Measurements from ENCODE around the gene ATP5F1E. TPM values are rescaled to one million over a fixed set of nuclear protein-coding genes. Genes with fewer than 3 reads are reported as not detected.

Gene ATP5F1E
- total and polyA plus RNA-seq, 9 of the 15 experiments (the other 6 are each of a cell fraction or from before 2014, with no cell fraction given): 60.3 to 162 (median 113) TPM

- Histone ChIP-seq H2AFZ (ENCODE audit: low read depth, low read length) (peak overlapping the region; percentile 54; the same call in 1 of the 2 replicates), H3K4me1 (replicated peaks in 1 of 2; ENCODE audit: control insufficient read depth in 2 of 2, insufficient read depth in 2 of 2, low read length in 2 of 2) (peaks cover 83 to 89% of the 10 kb centered on the region in 2 experiments), H3K36me3 (ENCODE audit: control insufficient read depth, insufficient read depth, low read length) (peaks cover 3% of the 10 kb centered on the region; the same call in 1 of the 3 replicates), H3K27me3 (ENCODE audit: control insufficient read depth in 2 of 2, insufficient read depth in 2 of 2, low read length in 2 of 2) (no peaks in the 10 kb centered on the region), H3K9me3 (replicated peaks; ENCODE audit: control insufficient read depth, insufficient read depth, low read depth, low read length) (no peaks in the 10 kb centered on the region), H3K9me1 (ENCODE audit: control insufficient read depth, insufficient read depth, low read length) (no peaks in the 10 kb centered on the region), H3K79me2 (ENCODE audit: control insufficient read depth, insufficient read depth, low read length) (peaks cover 4% of the 10 kb centered on the region; the same call in 2 of the 3 replicates), H3K27ac (ENCODE audit: extremely low read depth, low read depth, low read length) (peak overlapping the region; percentile 27; the same call in 2 of the 3 replicates), H3K4me2 (ENCODE audit: insufficient read depth, low read length) (peak overlapping the region; percentile 44), H3K9ac (ENCODE audit: insufficient read depth in 1 of 2, low read depth in 2 of 2, low read length in 2 of 2) (peak overlapping the region; percentile 32; a peak in 3 of 4 replicates), H4K20me1 (replicated peaks; ENCODE audit: control insufficient read depth, insufficient read depth, low read length) (no peaks in the 10 kb centered on the region), H3K4me3 (no peak overlapping the region)
- no peak for DNase-seq (ENCODE audit: extremely low read depth in 1 of 4, low spot score in 3 of 4)
- FAIRE-seq: peak; percentile 61
- 11% methylated on average over 11 of the region's 13 CpGs for WGBS (ENCODE audit: insufficient coverage, low coverage, missing lambda C conversion rate)
- CTCF ChIA-PET (ENCODE audit: low intra/inter-chr PET ratio): no interaction called here
- POLR2A ChIA-PET: interaction anchor here (1.4 kb wide), 1 partner anchor 18 kb away, joined by 3 read pairs; the partner anchor contains the start of gene ATP5F1E
- peak; percentile 2; the same call in 2 of the 3 replicates for ATAC-seq
- in situ Hi-C loops (cut with MboI): no loop called here
- intact Hi-C loops (cut with micrococcal nuclease): no loop called here
- BruUV-seq (replicated peaks): no TSS peak
- TF ChIP-seq C11orf30 (IDR thresholded peaks at IDR 0.05; ENCODE audit: low read depth) (0 out of 2 replicates have a peak, but pooled peaks have one; percentile 29), MAX (CRISPR knock-in tag; IDR thresholded peaks at IDR 0.05) (0 out of 2 replicates have a peak, but pooled peaks have one; percentile 24), ZNF395 (CRISPR knock-in tag; IDR thresholded peaks at IDR 0.05) (peak; percentile 32; the same call in 1 of the 2 replicates), BRF2 (IDR thresholded peaks at IDR 0.05; ENCODE audit: borderline replicate concordance, insufficient read depth, insufficient read length) (no peak), CBFA2T2 (conservative IDR thresholded peaks at IDR 0.05) (peak; percentile 56), USF1 (CRISPR knock-in tag; IDR thresholded peaks at IDR 0.05) (no peak), E2F8 (IDR thresholded peaks at IDR 0.05; ENCODE audit: low read depth, partially characterized antibody) (no peak), SMARCA4 (IDR thresholded peaks at IDR 0.05) (0 out of 2 replicates have a peak, but pooled peaks have one; percentile 9), TEAD1 (CRISPR knock-in tag; IDR thresholded peaks at IDR 0.05) (no peak), GATA2 (CRISPR knock-in tag; IDR thresholded peaks at IDR 0.05) (peak; percentile 57; the same call in 1 of the 2 replicates), ATF1 (CRISPR knock-in tag; IDR thresholded peaks at IDR 0.05) (no peak), ATF1 (tag; IDR thresholded peaks at IDR 0.05) (no peak), FOXA3 (CRISPR knock-in tag; conservative IDR thresholded peaks at IDR 0.05 in 1 of 2, IDR thresholded peaks at IDR 0.05 in 1 of 2) (no peak), NRF1 (conservative IDR thresholded peaks at IDR 0.05 in 1 of 2, IDR thresholded peaks at IDR 0.05 in 1 of 2) (peak; percentile 7 to 40; a peak in 2 of 4 replicates), ZNF311 (CRISPR knock-in tag; IDR thresholded peaks at IDR 0.05) (peak; percentile 44; the same call in 1 of the 2 replicates)
Observed at GRCh38 chr20:59013959-59014608, 18.1 kb downstream of the ATP5F1E start.
